OCI-LY7 (cell line): Measurements from ENCODE around the gene STK32A. TPM values are rescaled to one million over a fixed set of nuclear protein-coding genes. Genes with fewer than 3 reads are reported as not detected.

Source experiments
- BruUV-seq: library from RNA; stranded (reverse); fragments of 400-500 nt; replicated peaks from 2 replicates; lab custom pipeline; 2021; lab: Mats Ljungman, UMichigan
- CTCF ChIA-PET: fragments of 300-600 bp; sonication (Branson Sonifier 250); formaldehyde crosslinking; loops from one replicate; lab custom pipeline; 2022; ENCODE audit warnings: antibody characterized with exemption; ENCODE audit not compliant: unreplicated experiment; lab: Charles Lee
- POLR2A ChIA-PET: fragments of 300-600 bp; sonication (Branson Sonifier 250); formaldehyde crosslinking; loops from one replicate; lab custom pipeline; 2022; ENCODE audit warnings: antibody characterized with exemption; lab: Charles Lee
- DNase-seq: peaks from one replicate; pipeline ENCODE4 v3.0.0-alpha.2; 2015; ENCODE audit warnings: low spot score
- H2AFZ ChIP-seq: fragments of 200-600 bp; sonication (generic), shearing (Covaris generic); 2 replicates; pipeline ENCODE4 v1.6.1; 2014; ENCODE audit warnings: mild to moderate bottlenecking, antibody characterized with exemption, low read length, moderate library complexity
- H3K27ac ChIP-seq: fragments of 200-600 bp; sonication (generic); 2 replicates; pipeline ENCODE4 v1.5.1; 2014; ENCODE audit warnings: mixed run types, low read depth, mild to moderate bottlenecking, moderate library complexity, low read length, inconsistent platforms; ENCODE audit not compliant: poor library complexity, severe bottlenecking
- H3K36me3 ChIP-seq: fragments of 200-600 bp; sonication (generic); 2 replicates; pipeline ENCODE4 v1.6.1; 2014; ENCODE audit warnings: mild to moderate bottlenecking, antibody characterized with exemption, low read length, moderate library complexity, mixed read lengths; ENCODE audit not compliant: insufficient read depth
- H3K4me1 ChIP-seq: fragments of 200-600 bp; sonication (generic); 2 replicates; pipeline ENCODE4 v1.5.1; 2014; ENCODE audit warnings: mild to moderate bottlenecking, low read length; ENCODE audit not compliant: insufficient read depth, poor library complexity, severe bottlenecking
- H3K4me2 ChIP-seq: fragments of 200-600 bp; sonication (generic); 2 replicates; pipeline ENCODE4 v1.6.1; 2014; ENCODE audit warnings: mild to moderate bottlenecking, low read length
- H3K4me3 ChIP-seq: fragments of 200-600 bp; sonication (generic); 2 replicates; pipeline ENCODE4 v1.5.1; 2014; ENCODE audit warnings: mild to moderate bottlenecking, low read depth, low read length; ENCODE audit not compliant: poor library complexity, severe bottlenecking
- H3K79me2 ChIP-seq: fragments of 200-600 bp; sonication (generic); 2 replicates; pipeline ENCODE4 v1.6.1; 2016; ENCODE audit warnings: low read depth, mild to moderate bottlenecking, low read length, moderate library complexity, mixed read lengths; ENCODE audit not compliant: insufficient read depth
- H3K9me2 ChIP-seq: fragments of 200-600 bp; sonication (generic); 2 replicates; pipeline ENCODE4 v1.6.1; 2016; ENCODE audit warnings: mild to moderate bottlenecking, low read length, mixed read lengths; ENCODE audit not compliant: insufficient read depth
- H3K9me3 ChIP-seq: fragments of 200-600 bp; sonication (generic); 2 replicates; pipeline ENCODE4 v1.6.1; 2014; ENCODE audit warnings: mild to moderate bottlenecking, mixed run types, low read length, mixed read lengths
- H4K20me1 ChIP-seq: fragments of 200-600 bp; sonication (generic); 2 replicates; pipeline ENCODE4 v1.6.1; 2014; ENCODE audit warnings: mild to moderate bottlenecking, antibody characterized with exemption, low read length, moderate library complexity, mixed read lengths; ENCODE audit not compliant: insufficient read depth
- EZH2phosphoT487 ChIP-seq: fragments of 200-600 bp; sonication (generic); IDR thresholded peaks from 2 replicates; pipeline ENCODE4 v1.6.1; 2018; ENCODE audit warnings: low read depth, borderline replicate concordance, mild to moderate bottlenecking, mixed run types, antibody characterized with exemption, low read length, moderate library complexity, mixed read lengths
- intact Hi-C: fragments of 100-400 bp; cut with micrococcal nuclease; formaldehyde crosslinking; loops from one replicate; pipeline ENCODE4 v1.10.0; 2022; ENCODE audit not compliant: unreplicated experiment
- total RNA-seq, 2 experiments: library from RNA; depleted of rRNA in 1 of 2; stranded (reverse); fragments of >200 nt in 1 of 2; shearing (Covaris generic) in 1 of 2; gene quantifications; 2 replicates each; pipeline ENCODE4 v1.2.3, GENCODE V29; 2014 to 2022
- TF ChIP-seq, protein P1 (sequence below): fragments of 200-600 bp; sonication (generic); conservative IDR thresholded peaks from 2 replicates; pipeline ENCODE4 v1.5.1; 2014; ENCODE audit warnings: mild to moderate bottlenecking, antibody characterized with exemption, low read length, moderate library complexity, mixed read lengths

The STK32A gene
- total RNA-seq, 2 experiments from 2014 or later, result not detected

DNA sequence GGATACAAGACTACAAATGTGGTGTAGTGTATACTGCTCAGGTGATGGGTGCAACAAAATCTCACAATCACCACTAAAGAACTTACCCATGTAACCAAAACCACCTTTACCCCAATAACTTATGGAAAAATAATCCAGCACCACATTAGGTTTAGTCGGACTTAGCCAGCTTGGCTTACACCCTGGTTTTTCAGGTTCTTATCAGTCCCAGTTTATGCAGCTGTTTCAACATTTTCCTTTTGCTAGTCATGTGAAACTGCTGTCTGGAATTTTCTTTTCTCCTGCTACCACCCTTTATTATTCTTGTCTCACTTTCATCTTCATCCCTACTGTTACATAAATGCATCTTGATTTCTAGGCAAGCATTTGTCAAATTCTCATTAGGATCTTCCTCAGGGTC lies 51.5 kb downstream of the STK32A start:
- POLR2A ChIA-PET, result no interaction called here

DNA sequence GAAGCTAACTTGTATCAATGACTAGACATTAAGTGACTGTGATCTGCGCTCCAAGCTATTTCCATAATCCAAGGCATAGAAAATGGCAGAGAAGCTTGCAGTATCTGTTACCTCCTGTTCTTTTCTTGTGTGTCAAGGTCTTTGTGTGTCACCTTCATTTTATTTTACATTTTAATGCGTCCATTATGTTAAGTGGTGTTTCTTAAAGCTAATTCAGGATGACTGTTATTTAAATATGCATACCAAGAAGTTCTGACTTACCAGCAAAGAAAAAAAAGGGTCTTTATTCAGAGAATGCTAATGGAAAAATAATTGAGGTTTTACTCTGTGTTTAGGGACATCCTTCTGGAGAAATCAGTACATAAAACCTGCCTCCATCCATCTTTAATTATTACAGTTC lies 52.3 kb downstream of the STK32A start:
- no peak overlapping the region for H3K4me2 ChIP-seq
- no peaks in the 10 kb centered on the region for H3K9me3 ChIP-seq
- no peaks in the 10 kb centered on the region for H3K9me2 ChIP-seq
- no peaks in the 10 kb centered on the region for H4K20me1 ChIP-seq
- BruUV-seq, result no TSS peak
- POLR2A ChIA-PET, result no interaction called here
- H3K36me3 ChIP-seq, result no peaks in the 10 kb centered on the region
- DNase-seq, result no peak
- intact Hi-C loops, result no loop called here
- CTCF ChIA-PET, result interaction anchor here (0.6 kb wide), 1 partner anchor 215 kb away, joined by 3 read pairs; no protein-coding TSS in a partner anchor
- H2AFZ ChIP-seq, result no peak overlapping the region
- H3K4me3 ChIP-seq, result no peak overlapping the region
- TF ChIP-seq EZH2phosphoT487, result no peak
- TF ChIP-seq, protein P1, sequence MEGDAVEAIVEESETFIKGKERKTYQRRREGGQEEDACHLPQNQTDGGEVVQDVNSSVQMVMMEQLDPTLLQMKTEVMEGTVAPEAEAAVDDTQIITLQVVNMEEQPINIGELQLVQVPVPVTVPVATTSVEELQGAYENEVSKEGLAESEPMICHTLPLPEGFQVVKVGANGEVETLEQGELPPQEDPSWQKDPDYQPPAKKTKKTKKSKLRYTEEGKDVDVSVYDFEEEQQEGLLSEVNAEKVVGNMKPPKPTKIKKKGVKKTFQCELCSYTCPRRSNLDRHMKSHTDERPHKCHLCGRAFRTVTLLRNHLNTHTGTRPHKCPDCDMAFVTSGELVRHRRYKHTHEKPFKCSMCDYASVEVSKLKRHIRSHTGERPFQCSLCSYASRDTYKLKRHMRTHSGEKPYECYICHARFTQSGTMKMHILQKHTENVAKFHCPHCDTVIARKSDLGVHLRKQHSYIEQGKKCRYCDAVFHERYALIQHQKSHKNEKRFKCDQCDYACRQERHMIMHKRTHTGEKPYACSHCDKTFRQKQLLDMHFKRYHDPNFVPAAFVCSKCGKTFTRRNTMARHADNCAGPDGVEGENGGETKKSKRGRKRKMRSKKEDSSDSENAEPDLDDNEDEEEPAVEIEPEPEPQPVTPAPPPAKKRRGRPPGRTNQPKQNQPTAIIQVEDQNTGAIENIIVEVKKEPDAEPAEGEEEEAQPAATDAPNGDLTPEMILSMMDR, result no peak
- no peaks in the 10 kb centered on the region for H3K4me1 ChIP-seq
- no peaks in the 10 kb centered on the region for H3K79me2 ChIP-seq
- H3K27ac ChIP-seq, result no peak overlapping the region

More for the DNA sequence above, 51.5 kb downstream of the STK32A start:
- CTCF ChIA-PET, result interaction anchor here (0.6 kb wide), 1 partner anchor 214 kb away, joined by 3 read pairs; no protein-coding TSS in a partner anchor
- no peak for TF ChIP-seq EZH2phosphoT487
- TF ChIP-seq, protein P1, result no peak
- intact Hi-C loops, result no loop called here
- Histone ChIP-seq H3K9me3 (no peaks in the 10 kb centered on the region), H2AFZ (no peak overlapping the region), H3K4me1 (no peaks in the 10 kb centered on the region), H3K9me2 (no peaks in the 10 kb centered on the region), H3K4me3 (no peak overlapping the region), H3K4me2 (no peak overlapping the region), H3K27ac (no peak overlapping the region), H3K79me2 (no peaks in the 10 kb centered on the region), H3K36me3 (no peaks in the 10 kb centered on the region), H4K20me1 (no peaks in the 10 kb centered on the region)
- DNase-seq, result no peak
- no TSS peak for BruUV-seq

DNA sequence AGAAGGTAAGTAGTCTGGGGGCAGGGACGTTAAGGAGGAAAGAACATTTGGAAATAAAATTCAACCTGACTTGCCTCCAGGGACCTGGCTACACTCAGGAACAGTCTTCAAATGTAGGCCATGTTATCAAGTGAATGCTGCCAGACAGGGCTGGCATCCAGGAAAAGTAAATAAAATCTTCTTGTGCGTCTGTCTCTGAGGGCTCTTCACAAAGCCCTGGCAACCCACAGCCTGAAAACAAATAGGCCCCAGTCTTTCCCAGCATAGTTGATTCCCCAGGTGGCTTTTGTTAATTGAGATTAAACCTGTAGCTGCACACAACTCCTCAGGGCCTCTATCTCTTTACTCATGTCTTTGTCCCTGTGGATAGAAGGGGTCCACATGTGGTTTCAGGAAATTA lies 55.4 kb downstream of the STK32A start:
- no peaks in the 10 kb centered on the region for H3K79me2 ChIP-seq
- H3K36me3 ChIP-seq, result no peaks in the 10 kb centered on the region
- H4K20me1 ChIP-seq, result no peaks in the 10 kb centered on the region
- H3K4me2 ChIP-seq, result no peak overlapping the region
- no peak overlapping the region for H2AFZ ChIP-seq
- BruUV-seq, result no TSS peak
- H3K4me3 ChIP-seq, result no peak overlapping the region
- ChIA-PET POLR2A (interaction anchor here (0.9 kb wide), 1 partner anchor 14 kb away, joined by 4 read pairs; no protein-coding TSS in a partner anchor), CTCF (no interaction called here)
- intact Hi-C loops, result no loop called here
- no peak for TF ChIP-seq EZH2phosphoT487
- TF ChIP-seq, protein P1, result no peak
- H3K27ac ChIP-seq, result no peak overlapping the region
- DNase-seq, result no peak
- no peaks in the 10 kb centered on the region for H3K4me1 ChIP-seq
- no peaks in the 10 kb centered on the region for H3K9me3 ChIP-seq
- no peaks in the 10 kb centered on the region for H3K9me2 ChIP-seq
